GM19239 (cell line): ENCODE data around the gene SELENOF.

Source experiments
- DNase-seq: peaks from one replicate; pipeline ENCODE4 v3.0.0; 2011; ENCODE audit warnings: low spot score; ENCODE audit not compliant: insufficient read length
- FAIRE-seq: peaks from 2 replicates; lab custom pipeline; 2011; peaks lifted over from hg19 to GRCh38; lab: Jason Lieb, UNC

Gene SELENOF

GRCh38 chr1:86862920-86863319 is 51.0 kb downstream of the SELENOF start:
- no peak for DNase-seq
- FAIRE-seq, result no peak

- FAIRE-seq (peak; percentile 85), DNase-seq (no peak)
These were observed 52.5 kb downstream of the SELENOF start for GRCh38 chr1:86861424-86861823.

- no peak for DNase-seq
- FAIRE-seq, result no peak
These were observed 53.5 kb downstream of the SELENOF start for GRCh38 chr1:86860424-86860823.

- DNase-seq, result no peak
- FAIRE-seq, result peak; percentile 11
These were observed 53.9 kb downstream of the SELENOF start for GRCh38 chr1:86860020-86860419.

GRCh38 chr1:86858524-86859261 is 55.2 kb downstream of the SELENOF start:
- no peak for DNase-seq
- no peak for FAIRE-seq

GRCh38 chr1:86856196-86856595 is 57.7 kb downstream of the SELENOF start:
- no peak for DNase-seq
- no peak for FAIRE-seq

GRCh38 chr1:86854352-86854751 is 59.6 kb downstream of the SELENOF start:
- FAIRE-seq (no peak), DNase-seq (no peak)

GRCh38 chr1:86852782-86853408 is 61.0 kb downstream of the SELENOF start:
- DNase-seq (no peak), FAIRE-seq (peak; percentile 51)

- no peak for DNase-seq
- no peak for FAIRE-seq
These were observed 61.6 kb downstream of the SELENOF start for GRCh38 chr1:86852289-86852688.

- DNase-seq (no peak), FAIRE-seq (no peak)
These were observed 64.2 kb downstream of the SELENOF start for GRCh38 chr1:86849756-86850155.

- no peak for FAIRE-seq
- no peak for DNase-seq
These were observed 65.3 kb downstream of the SELENOF start for GRCh38 chr1:86848654-86849053.

- no peak for FAIRE-seq
- no peak for DNase-seq
These were observed 67.7 kb downstream of the SELENOF start for GRCh38 chr1:86846164-86846647.

GRCh38 chr1:86845514-86845913 is 68.4 kb downstream of the SELENOF start:
- DNase-seq, result no peak
- no peak for FAIRE-seq

- DNase-seq (no peak), FAIRE-seq (no peak)
These were observed 72.8 kb downstream of the SELENOF start for GRCh38 chr1:86841116-86841515.

GRCh38 chr1:86833461-86834215 is 80.3 kb downstream of the SELENOF start:
- FAIRE-seq (peak; percentile 93), DNase-seq (peak; percentile 67)

GRCh38 chr1:86832433-86832832 is 81.5 kb downstream of the SELENOF start:
- no peak for DNase-seq
- FAIRE-seq, result no peak

- FAIRE-seq (no peak), DNase-seq (no peak)
These were observed 84.6 kb downstream of the SELENOF start for GRCh38 chr1:86829321-86829720.

- FAIRE-seq, result no peak
- DNase-seq, result no peak
These were observed 85.9 kb downstream of the SELENOF start for GRCh38 chr1:86828024-86828423.

GRCh38 chr1:86826856-86827255 is 87.1 kb downstream of the SELENOF start:
- FAIRE-seq (no peak), DNase-seq (no peak)

GRCh38 chr1:86825319-86825718 is 88.6 kb downstream of the SELENOF start:
- DNase-seq (no peak), FAIRE-seq (no peak)
